HK-2 (cell line): ENCODE measurements around the gene ITGB3.
"Not testable (repeated sequence)": the region's sequence is repeated elsewhere in the genome, so short reads cannot be mapped to it uniquely, and the experiment has no call there.

Experiments used
- DNase-seq: peaks from one replicate; pipeline ENCODE4 v3.0.0-alpha.2; 2018; ENCODE audit not compliant: unreplicated experiment

ITGB3 gene

GRCh38 chr17:47223007-47223406, 30.6 kb upstream of the ITGB3 start:
- no peak for DNase-seq

- DNase-seq: no peak
Measured at GRCh38 chr17:47223460-47223859, 30.2 kb upstream of the ITGB3 start.

GRCh38 chr17:47224077-47224476, 29.6 kb upstream of the ITGB3 start:
- DNase-seq: not testable (repeated sequence)

- DNase-seq: no peak
Measured at GRCh38 chr17:47224966-47225365, 28.7 kb upstream of the ITGB3 start.

- no peak for DNase-seq
Measured at GRCh38 chr17:47225436-47225858, 28.2 kb upstream of the ITGB3 start.

GRCh38 chr17:47225911-47226688, 27.5 kb upstream of the ITGB3 start:
- DNase-seq: no peak

GRCh38 chr17:47227862-47228261, 25.8 kb upstream of the ITGB3 start:
- no peak for DNase-seq

- DNase-seq: peak; percentile 90
Measured at GRCh38 chr17:47229535-47230443, 23.8 kb upstream of the ITGB3 start.

GRCh38 chr17:47230864-47231263, 22.8 kb upstream of the ITGB3 start:
- DNase-seq: peak; percentile 58

GRCh38 chr17:47231334-47231733, 22.3 kb upstream of the ITGB3 start:
- DNase-seq: no peak

GRCh38 chr17:47231866-47232265, 21.8 kb upstream of the ITGB3 start:
- no peak for DNase-seq

GRCh38 chr17:47232465-47232864, 21.2 kb upstream of the ITGB3 start:
- no peak for DNase-seq

GRCh38 chr17:47235506-47235905, 18.1 kb upstream of the ITGB3 start:
- no peak for DNase-seq

GRCh38 chr17:47235923-47236322, 17.7 kb upstream of the ITGB3 start:
- DNase-seq: no peak

- DNase-seq: no peak
Measured at GRCh38 chr17:47237841-47238240, 15.8 kb upstream of the ITGB3 start.

GRCh38 chr17:47238321-47239010, 15.2 kb upstream of the ITGB3 start:
- no peak for DNase-seq

GRCh38 chr17:47239619-47239966, 14.0 kb upstream of the ITGB3 start:
- DNase-seq: no peak

- peak; percentile 96 for DNase-seq
Measured at GRCh38 chr17:47239967-47240651, 13.5 kb upstream of the ITGB3 start.

GRCh38 chr17:47240806-47241205, 12.8 kb upstream of the ITGB3 start:
- no peak for DNase-seq

GRCh38 chr17:47242648-47243047, 11.0 kb upstream of the ITGB3 start:
- DNase-seq: no peak

GRCh38 chr17:47243737-47244598, 9.7 kb upstream of the ITGB3 start:
- no peak for DNase-seq
